Liver (tissue), 2 donors: ENCODE results near the gene CDH13.

Source experiments
- CTCF ChIP-seq: fragments of 150-350 bp; IDR thresholded peaks from 2 replicates; pipeline ENCODE4 v1.5.1; 2017; ENCODE audit warnings: improper control_type of control experiment, low read depth, low read length; ENCODE audit not compliant: missing input control
- YY1 ChIP-seq: IDR thresholded peaks from 2 replicates; pipeline ENCODE4 v1.6.1; 2016; ENCODE audit warnings: antibody characterized with exemption, mild to moderate bottlenecking
- TF ChIP-seq, protein P1 (sequence below): IDR thresholded peaks from 2 replicates; pipeline ENCODE4 v1.6.1; 2016; ENCODE audit warnings: antibody characterized with exemption
- donor health status: healthy.

- no peak for TF ChIP-seq CTCF
- no peak for TF ChIP-seq YY1
- TF ChIP-seq, protein P1, sequence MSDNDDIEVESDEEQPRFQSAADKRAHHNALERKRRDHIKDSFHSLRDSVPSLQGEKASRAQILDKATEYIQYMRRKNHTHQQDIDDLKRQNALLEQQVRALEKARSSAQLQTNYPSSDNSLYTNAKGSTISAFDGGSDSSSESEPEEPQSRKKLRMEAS = no peak
Measured at GRCh38 chr16:83068686-83069085, 441.9 kb downstream of the CDH13 start.
